A673 (cell line): ENCODE measurements around the gene KAZN.

ENCODE experiments used
- CTCF ChIP-seq: fragments of 300-800, 200-600 bp; sonication (generic); conservative IDR thresholded peaks from 2 replicates; pipeline ENCODE4 v1.5.1; 2017; ENCODE audit warnings: low read depth, mild to moderate bottlenecking, antibody characterized with exemption, low read length, moderate library complexity, mixed read lengths
- EZH2 ChIP-seq: fragments of 200-600 bp; sonication (generic); IDR thresholded peaks from 2 replicates; pipeline ENCODE4 v1.6.1; 2017; ENCODE audit warnings: borderline replicate concordance, low read depth, mild to moderate bottlenecking, mixed read lengths, antibody characterized with exemption, low read length; ENCODE audit not compliant: poor library complexity, severe bottlenecking

DNA sequence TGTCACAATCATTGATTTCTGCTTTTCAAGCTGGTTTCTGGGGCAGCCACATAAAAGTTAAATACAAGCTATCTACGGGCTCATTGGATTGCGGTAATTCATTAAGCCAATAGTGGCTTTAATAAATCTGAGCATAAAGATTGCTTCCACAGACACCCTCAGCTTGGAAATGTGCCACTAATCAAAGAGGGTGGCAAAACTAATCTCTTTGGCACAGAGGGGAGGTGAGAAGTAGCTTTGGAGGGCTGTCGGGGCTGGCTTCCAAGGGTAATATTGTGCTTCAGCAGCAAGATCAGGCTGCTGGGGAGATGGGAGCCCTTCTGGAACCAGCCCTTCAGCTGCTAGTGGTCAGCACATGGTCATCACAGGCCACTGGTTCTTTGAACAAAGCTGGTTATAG, 21.2 kb upstream of the KAZN start:
- TF ChIP-seq CTCF (no peak), EZH2 (no peak)
